PC-3 (cell line): ENCODE measurements around the gene NDRG4. TPM values are rescaled to one million over a fixed set of nuclear protein-coding genes. Genes with fewer than 3 reads are reported as not detected.

Experiments used
- ATAC-seq: fragments of 200-7000 bp; cut with Tn5 transposase; 2 replicates; pipeline ENCODE4 v1.9.1; 2020; ENCODE audit warnings: mild to moderate bottlenecking, moderate library complexity
- BruUV-seq: library from RNA; stranded (reverse); fragments of 400-500 nt; replicated peaks from 2 replicates; lab custom pipeline; 2021; lab: Mats Ljungman, UMichigan
- CTCF ChIA-PET: fragments of 300-600 bp; sonication (Branson Sonifier 250); formaldehyde crosslinking; loops from one replicate; lab custom pipeline; 2022; ENCODE audit warnings: antibody characterized with exemption; lab: Charles Lee
- POLR2A ChIA-PET: fragments of 300-600 bp; sonication (Branson Sonifier 250); formaldehyde crosslinking; loops from one replicate; lab custom pipeline; 2022; ENCODE audit warnings: antibody characterized with exemption; ENCODE audit not compliant: unreplicated experiment; lab: Charles Lee
- DNase-seq: peaks from one replicate; pipeline ENCODE4 v3.0.0-alpha.2; 2015
- H2AFZ ChIP-seq: fragments of 300-600 bp; sonication (generic); 2 replicates; pipeline ENCODE4 v1.6.0; 2016; ENCODE audit warnings: antibody characterized with exemption, low read length
- H3F3A ChIP-seq: fragments of 300-600 bp; sonication (generic); one replicate; pipeline ENCODE4 v1.6.0; 2017; ENCODE audit warnings: antibody characterized with exemption, low read length, control low read depth, mild to moderate bottlenecking; ENCODE audit not compliant: unreplicated experiment
- H3K27ac ChIP-seq: fragments of 300-600 bp; sonication (generic); 2 replicates; pipeline ENCODE4 v1.5.1; 2016; ENCODE audit warnings: mild to moderate bottlenecking, low read length
- H3K27me3 ChIP-seq: fragments of 300-600 bp; sonication (generic); 2 replicates; pipeline ENCODE4 v1.6.1; 2016; ENCODE audit warnings: low read length, mixed read lengths
- H3K36me3 ChIP-seq: fragments of 300-600 bp; sonication (generic); 2 replicates; pipeline ENCODE4 v1.6.1; 2016; ENCODE audit warnings: low read depth, mixed run types, low read length, mixed read lengths
- H3K4me1 ChIP-seq: fragments of 300-600 bp; sonication (generic); 2 replicates; pipeline ENCODE4 v1.5.1; 2016; ENCODE audit warnings: low read length; ENCODE audit not compliant: insufficient read depth
- H3K4me2 ChIP-seq: fragments of 300-600 bp; sonication (generic); 2 replicates; pipeline ENCODE4 v1.6.0; 2016; ENCODE audit warnings: low read length
- H3K4me3 ChIP-seq: fragments of 300-600 bp; sonication (generic); 2 replicates; pipeline ENCODE4 v1.5.1; 2016; ENCODE audit warnings: mild to moderate bottlenecking, low read length, mixed read lengths
- H3K79me2 ChIP-seq: fragments of 300-600 bp; sonication (generic); 2 replicates; pipeline ENCODE4 v1.6.1; 2017; ENCODE audit warnings: low read length, mixed read lengths
- H3K9ac ChIP-seq: fragments of 300-600 bp; sonication (generic); 2 replicates; pipeline ENCODE4 v1.6.0; 2016; ENCODE audit warnings: mild to moderate bottlenecking, low read length
- H3K9me2 ChIP-seq: fragments of 300-600 bp; sonication (generic); replicated peaks from 2 replicates; pipeline ENCODE4 v1.6.1; 2016; ENCODE audit warnings: mixed run types, low read length, mixed read lengths
- H3K9me3 ChIP-seq: fragments of 300-600 bp; sonication (generic); 2 replicates; pipeline ENCODE4 v1.6.1; 2016; ENCODE audit warnings: low read length, mixed read lengths
- H4K20me1 ChIP-seq: fragments of 300-600 bp; sonication (generic); 2 replicates; pipeline ENCODE4 v1.6.1; 2016; ENCODE audit warnings: low read length, mixed read lengths
- CTCF ChIP-seq: fragments of 300-600 bp; sonication (generic); conservative IDR thresholded peaks from 2 replicates; pipeline ENCODE4 v1.5.1; 2017; ENCODE audit warnings: antibody characterized with exemption, low read depth, mild to moderate bottlenecking, low read length
- EZH2 ChIP-seq: fragments of 300-600 bp; sonication (generic); IDR thresholded peaks from one replicate; pipeline ENCODE4 v1.6.1; 2017; ENCODE audit warnings: antibody characterized with exemption, mild to moderate bottlenecking, low read length; ENCODE audit not compliant: unreplicated experiment
- EZH2phosphoT487 ChIP-seq: fragments of 300-600 bp; sonication (generic); IDR thresholded peaks from 2 replicates; pipeline ENCODE4 v1.6.1; 2018; ENCODE audit warnings: mild to moderate bottlenecking, antibody characterized with exemption, low read length, borderline replicate concordance
- intact Hi-C: fragments of 100-400 bp; cut with micrococcal nuclease; formaldehyde crosslinking; loops from 2 replicates; pipeline ENCODE4 v1.9.0; 2023
- total RNA-seq: library from RNA; depleted of rRNA; stranded (reverse); fragments of >200 nt; gene quantifications from 2 replicates; pipeline ENCODE4 v1.2.3, GENCODE V29; 2014

Gene NDRG4
- total RNA-seq, 1 experiment from 2014 or later: 26.6 TPM

GRCh38 chr16:58495521-58496331 is 4.2 kb upstream of the NDRG4 start:
- intact Hi-C loops: no loop called here
- Histone ChIP-seq H2AFZ (no peak overlapping the region), H3K79me2 (no peaks in the 10 kb centered on the region), H3K27ac (no peak overlapping the region), H3K9me3 (no peaks in the 10 kb centered on the region), H4K20me1 (no peaks in the 10 kb centered on the region), H3K4me2 (0 out of 2 replicates have a peak overlapping the region, but pooled peaks have one; percentile 8), H3K27me3 (no peaks in the 10 kb centered on the region), H3K9me2 (no peaks in the 10 kb centered on the region), H3K4me1 (no peaks in the 10 kb centered on the region), H3K4me3 (no peak overlapping the region), H3F3A (no peaks in the 10 kb centered on the region), H3K36me3 (no peaks in the 10 kb centered on the region), H3K9ac (no peak overlapping the region)
- DNase-seq (no peak), ATAC-seq (no peak)
- TF ChIP-seq EZH2 (no peak), EZH2phosphoT487 (no peak), CTCF (no peak)
- POLR2A ChIA-PET: interaction anchor here (0.7 kb wide), 1 partner anchor 1248 kb away, joined by 3 read pairs; no protein-coding TSS in a partner anchor
- no TSS peak for BruUV-seq
- CTCF ChIA-PET: interaction anchor here (0.5 to 1.0 kb wide), 2 partner anchors 165 kb away, joined by 5 read pairs; no protein-coding TSS in a partner anchor

GRCh38 chr16:58497468-58497867 is 2.5 kb upstream of the NDRG4 start:
- CTCF ChIA-PET: no interaction called here

GRCh38 chr16:58497935-58498334 is 2.0 kb upstream of the NDRG4 start:
- H3K9me2 ChIP-seq: no peaks in the 10 kb centered on the region
- no peaks in the 10 kb centered on the region for H4K20me1 ChIP-seq
- H3K9me3 ChIP-seq: no peaks in the 10 kb centered on the region
- H3K4me1 ChIP-seq: peaks cover 7% of the 10 kb centered on the region; the same call in 1 of the 2 replicates
- no peak overlapping the region for H3K4me2 ChIP-seq
- H3K9ac ChIP-seq: no peak overlapping the region
- intact Hi-C loops: no loop called here
- ChIA-PET CTCF (no interaction called here), POLR2A (interaction anchor here (0.5 kb wide), 1 partner anchor 41 kb away, joined by 4 read pairs; no protein-coding TSS in a partner anchor)
- no peak overlapping the region for H2AFZ ChIP-seq
- ATAC-seq (no peak), DNase-seq (no peak)
- no peak overlapping the region for H3K4me3 ChIP-seq
- H3K36me3 ChIP-seq: no peaks in the 10 kb centered on the region
- H3K27ac ChIP-seq: no peak overlapping the region
- no TSS peak for BruUV-seq
- H3K27me3 ChIP-seq: no peaks in the 10 kb centered on the region
- H3K79me2 ChIP-seq: no peaks in the 10 kb centered on the region
- no peaks in the 10 kb centered on the region for H3F3A ChIP-seq
- TF ChIP-seq EZH2phosphoT487: no peak

More at GRCh38 chr16:58497468-58497867, 2.5 kb upstream of the NDRG4 start:
- Histone ChIP-seq H3K4me2 (no peak overlapping the region), H3K36me3 (no peaks in the 10 kb centered on the region), H3K4me3 (no peak overlapping the region), H2AFZ (no peak overlapping the region), H3K4me1 (peaks cover 7% of the 10 kb centered on the region; the same call in 1 of the 2 replicates), H3K27ac (no peak overlapping the region), H3K79me2 (no peaks in the 10 kb centered on the region), H3K9ac (no peak overlapping the region), H3K9me3 (no peaks in the 10 kb centered on the region), H3F3A (no peaks in the 10 kb centered on the region), H3K27me3 (no peaks in the 10 kb centered on the region), H3K9me2 (no peaks in the 10 kb centered on the region), H4K20me1 (no peaks in the 10 kb centered on the region)
- DNase-seq (no peak), ATAC-seq (no peak)
- no TSS peak for BruUV-seq
- no peak for TF ChIP-seq EZH2
- POLR2A ChIA-PET: interaction anchor here (0.5 kb wide), 1 partner anchor 41 kb away, joined by 4 read pairs; no protein-coding TSS in a partner anchor
- intact Hi-C loops: no loop called here
